K562 (cell line): ENCODE data around the gene SLC35E2B. TPM values are rescaled to one million over a fixed set of nuclear protein-coding genes. Genes with fewer than 3 reads are reported as not detected.

Experiments
- ATF1 ChIP-seq, 2 experiments: fragments of 450-650 bp in 1 of 2; IDR thresholded peaks; 2 replicates each; pipeline ENCODE4 v1.6.1; 2016; ENCODE audit warnings: missing compliant biosample characterization in 1 of 2, missing genetic modification characterization in 1 of 2
- GMEB1 ChIP-seq: fragments of 250-450 bp; sonication (Bioruptor Pico); IDR thresholded peaks from 2 replicates; pipeline ENCODE4 v1.4.0; 2020; ENCODE audit warnings: mild to moderate bottlenecking
- GTF2A2 ChIP-seq: IDR thresholded peaks from 2 replicates; pipeline ENCODE4 v1.6.1; 2016; ENCODE audit warnings: mild to moderate bottlenecking, missing genetic modification characterization, missing compliant biosample characterization
- MEF2A ChIP-seq: IDR thresholded peaks from 2 replicates; pipeline ENCODE4 v1.6.1; 2011; ENCODE audit warnings: low read depth, mild to moderate bottlenecking, low read length, moderate library complexity; ENCODE audit not compliant: control insufficient read depth
- ZBTB8A ChIP-seq: fragments of 450-650 bp; IDR thresholded peaks from 2 replicates; pipeline ENCODE4 v1.6.1; 2018; ENCODE audit warnings: mild to moderate bottlenecking, moderate library complexity; ENCODE audit not compliant: partially characterized antibody
- ZNF175 ChIP-seq: fragments of 200-800 bp; sonication (Bioruptor generic); IDR thresholded peaks from 2 replicates; pipeline ENCODE4 v1.6.1; 2016; ENCODE audit warnings: low read depth, mild to moderate bottlenecking, missing genetic modification characterization, missing compliant biosample characterization
- ZNF239 ChIP-seq: fragments of 250-450 bp; sonication (Bioruptor Pico); IDR thresholded peaks from 2 replicates; pipeline ENCODE4 v1.4.0; 2020; ENCODE audit warnings: mild to moderate bottlenecking
- polyA plus RNA-seq, 8 experiments: library from polyadenylated mRNA; depleted of rRNA in 4 of 8; stranded (reverse) in 5 of 8; unstranded in 3 of 8; fragments of >200 nt; fragmentation: Nextera tagmentation in 2 of 8; fragmentation: Illumina TruSeq in 1 of 8; extraction: Ambion mirVana in 2 of 8; extraction: Trizol in 1 of 8; gene quantifications; 2 replicates each; pipeline versions ENCODE4 v1.2.1 to v1.2.3, GENCODE V29; 2011 to 2014; ENCODE audit warnings: inconsistent platforms in 1 of 8, missing spikeins in 1 of 8
- total RNA-seq, 7 experiments: library from RNA; depleted of rRNA in 6 of 7; stranded (reverse); fragments of >200 nt in 6 of 7; fragmentation: Illumina TruSeq in 2 of 7; extraction: Trizol in 2 of 7; gene quantifications; 2 replicates each; pipeline versions ENCODE4 v1.2.1 to v1.2.3, GENCODE V29; 2011 to 2021; ENCODE audit warnings: low replicate concordance in 1 of 7

Gene SLC35E2B
- total and polyA plus RNA-seq, 9 of the 15 experiments (the other 6 are each of a cell fraction or from before 2014, with no cell fraction given) = 4.7 to 44.6 (median 20.7) TPM

- TF ChIP-seq ATF1 (CRISPR knock-in tag; IDR thresholded peaks at IDR 0.05) = no peak
- peak; percentile 45 for TF ChIP-seq ATF1 (tag; IDR thresholded peaks at IDR 0.05)
- TF ChIP-seq ZBTB8A = no peak
- TF ChIP-seq MEF2A = no peak
- TF ChIP-seq GMEB1 (CRISPR knock-in tag) = peak; percentile 49; the same call in 1 of the 2 replicates
- TF ChIP-seq GTF2A2 (tag) = peak; percentile 90
- peak; percentile 90 for TF ChIP-seq ZNF175 (CRISPR knock-in tag)
- TF ChIP-seq ZNF239 = peak; percentile 79
- TF ChIP-seq, all 486 proteins: peak for 117
Measured at GRCh38 chr1:1609822-1610485, 82.6 kb downstream of the SLC35E2B start (continued).

Other genes starting within 250 kb of the SLC35E2B start
Only the 7 nearest of the 14 such genes appear.
- gene SSU72, start 117.9 kb downstream of the SLC35E2B start, total RNA-seq (2014; rRNA removed) = 157 and 175 TPM in 2 replicates
- gene SSU72, start 117.9 kb downstream of the SLC35E2B start, total RNA-seq (2014; rRNA removed; fragmentation: Illumina TruSeq; extraction: Trizol) = 75.3 and 77.6 TPM in 2 replicates
- gene SSU72, start 117.9 kb downstream of the SLC35E2B start, total RNA-seq (2015; rRNA removed; fragmentation: Illumina TruSeq; extraction: Trizol) = 79.3 and 80.4 TPM in 2 replicates
- gene SSU72, start 117.9 kb downstream of the SLC35E2B start, total RNA-seq (2021) = 185 and 187 TPM in 2 replicates
- gene SSU72, start 117.9 kb downstream of the SLC35E2B start, polyA plus RNA-seq (2011; rRNA removed) = 77.5 and 94.6 TPM in 2 replicates
- 184 and 187 TPM in 2 replicates for gene SSU72, start 117.9 kb downstream of the SLC35E2B start, polyA plus RNA-seq (2014; fragmentation: Illumina TruSeq; extraction: Trizol)
- 10 to 100 TPM; 70.8 to 90.8 TPM for gene SSU72, start 117.9 kb downstream of the SLC35E2B start, polyA plus RNA-seq (2014; fragmentation: Nextera tagmentation; extraction: Ambion mirVana)
- gene SSU72, start 117.9 kb downstream of the SLC35E2B start, polyA plus RNA-seq (2014; rRNA removed) = 201 and 217 TPM in 2 replicates
- gene FNDC10, start 92.7 kb downstream of the SLC35E2B start, total RNA-seq (2014; rRNA removed) = 2.2 and 3.1 TPM in 2 replicates
- gene FNDC10, start 92.7 kb downstream of the SLC35E2B start, total RNA-seq (2014; rRNA removed; fragmentation: Illumina TruSeq; extraction: Trizol) = 0.29 TPM in 1 of 2 replicates, not detected in the other
- gene FNDC10, start 92.7 kb downstream of the SLC35E2B start, total RNA-seq (2015; rRNA removed; fragmentation: Illumina TruSeq; extraction: Trizol) = 2.9 and 3.8 TPM in 2 replicates
- 6.3 and 7.7 TPM in 2 replicates for gene FNDC10, start 92.7 kb downstream of the SLC35E2B start, total RNA-seq (2021)
- gene FNDC10, start 92.7 kb downstream of the SLC35E2B start, polyA plus RNA-seq (2011; rRNA removed) = 1.4 and 2.3 TPM in 2 replicates
- 1.6 and 4.4 TPM in 2 replicates for gene FNDC10, start 92.7 kb downstream of the SLC35E2B start, polyA plus RNA-seq (2014; fragmentation: Illumina TruSeq; extraction: Trizol)
- under 1 TPM; 0.08 to 0.11 TPM for gene FNDC10, start 92.7 kb downstream of the SLC35E2B start, polyA plus RNA-seq (2014; fragmentation: Nextera tagmentation; extraction: Ambion mirVana)
- 3.2 and 5.5 TPM in 2 replicates for gene FNDC10, start 92.7 kb downstream of the SLC35E2B start, polyA plus RNA-seq (2014; rRNA removed)
- 13.1 and 18.6 TPM in 2 replicates for gene MIB2, start 77.3 kb downstream of the SLC35E2B start, total RNA-seq (2014; rRNA removed)
- 0.48 and 0.62 TPM in 2 replicates for gene MIB2, start 77.3 kb downstream of the SLC35E2B start, total RNA-seq (2014; rRNA removed; fragmentation: Illumina TruSeq; extraction: Trizol)
- gene MIB2, start 77.3 kb downstream of the SLC35E2B start, total RNA-seq (2015; rRNA removed; fragmentation: Illumina TruSeq; extraction: Trizol) = 3.1 and 4.9 TPM in 2 replicates
- gene MIB2, start 77.3 kb downstream of the SLC35E2B start, total RNA-seq (2021) = 17.0 and 17.2 TPM in 2 replicates
- gene MIB2, start 77.3 kb downstream of the SLC35E2B start, polyA plus RNA-seq (2011; rRNA removed) = 6.6 and 10.1 TPM in 2 replicates
- gene MIB2, start 77.3 kb downstream of the SLC35E2B start, polyA plus RNA-seq (2014; fragmentation: Illumina TruSeq; extraction: Trizol) = 0.80 and 1.4 TPM in 2 replicates
- under 1 TPM in 1 of 2 experiments, not detected in 1; 0.04 TPM for gene MIB2, start 77.3 kb downstream of the SLC35E2B start, polyA plus RNA-seq (2014; fragmentation: Nextera tagmentation; extraction: Ambion mirVana)
- 12.0 and 16.8 TPM in 2 replicates for gene MIB2, start 77.3 kb downstream of the SLC35E2B start, polyA plus RNA-seq (2014; rRNA removed)
- gene MMP23B, start 60.6 kb downstream of the SLC35E2B start, total RNA-seq (2014; rRNA removed) = 0.65 and 1.2 TPM in 2 replicates
- not detected in 2 replicates for gene MMP23B, start 60.6 kb downstream of the SLC35E2B start, total RNA-seq (2014; rRNA removed; fragmentation: Illumina TruSeq; extraction: Trizol)
- not detected in 2 replicates for gene MMP23B, start 60.6 kb downstream of the SLC35E2B start, total RNA-seq (2015; rRNA removed; fragmentation: Illumina TruSeq; extraction: Trizol)
- gene MMP23B, start 60.6 kb downstream of the SLC35E2B start, total RNA-seq (2021) = 0.38 and 1.3 TPM in 2 replicates
- gene MMP23B, start 60.6 kb downstream of the SLC35E2B start, polyA plus RNA-seq (2011; rRNA removed) = 0.30 and 0.45 TPM in 2 replicates
- gene MMP23B, start 60.6 kb downstream of the SLC35E2B start, polyA plus RNA-seq (2014; fragmentation: Illumina TruSeq; extraction: Trizol) = not detected in 2 replicates
- gene MMP23B, start 60.6 kb downstream of the SLC35E2B start, polyA plus RNA-seq (2014; fragmentation: Nextera tagmentation; extraction: Ambion mirVana) = not detected
- 0.28 and 0.80 TPM in 2 replicates for gene MMP23B, start 60.6 kb downstream of the SLC35E2B start, polyA plus RNA-seq (2014; rRNA removed)
- 28.3 and 29.8 TPM in 2 replicates for gene CDK11B, start 33.8 kb downstream of the SLC35E2B start, total RNA-seq (2014; rRNA removed)
- 13.3 and 18.5 TPM in 2 replicates for gene CDK11B, start 33.8 kb downstream of the SLC35E2B start, total RNA-seq (2014; rRNA removed; fragmentation: Illumina TruSeq; extraction: Trizol)
- 18.6 and 19.5 TPM in 2 replicates for gene CDK11B, start 33.8 kb downstream of the SLC35E2B start, total RNA-seq (2015; rRNA removed; fragmentation: Illumina TruSeq; extraction: Trizol)
- 27.7 and 34.7 TPM in 2 replicates for gene CDK11B, start 33.8 kb downstream of the SLC35E2B start, total RNA-seq (2021)
- 6.2 and 6.5 TPM in 2 replicates for gene CDK11B, start 33.8 kb downstream of the SLC35E2B start, polyA plus RNA-seq (2011; rRNA removed)
- gene CDK11B, start 33.8 kb downstream of the SLC35E2B start, polyA plus RNA-seq (2014; fragmentation: Illumina TruSeq; extraction: Trizol) = 50.8 and 52.2 TPM in 2 replicates
- 1 to 10 TPM; 2.8 to 3.1 TPM for gene CDK11B, start 33.8 kb downstream of the SLC35E2B start, polyA plus RNA-seq (2014; fragmentation: Nextera tagmentation; extraction: Ambion mirVana)
- 33.1 and 42.2 TPM in 2 replicates for gene CDK11B, start 33.8 kb downstream of the SLC35E2B start, polyA plus RNA-seq (2014; rRNA removed)
- gene CDK11A, start 31.6 kb upstream of the SLC35E2B start, total RNA-seq (2014; rRNA removed) = 44.4 and 48.8 TPM in 2 replicates
- gene CDK11A, start 31.6 kb upstream of the SLC35E2B start, total RNA-seq (2014; rRNA removed; fragmentation: Illumina TruSeq; extraction: Trizol) = 15.2 and 18.4 TPM in 2 replicates
- gene CDK11A, start 31.6 kb upstream of the SLC35E2B start, total RNA-seq (2015; rRNA removed; fragmentation: Illumina TruSeq; extraction: Trizol) = 33.6 and 43.9 TPM in 2 replicates
- 58.5 and 71.0 TPM in 2 replicates for gene CDK11A, start 31.6 kb upstream of the SLC35E2B start, total RNA-seq (2021)
- gene CDK11A, start 31.6 kb upstream of the SLC35E2B start, polyA plus RNA-seq (2011; rRNA removed) = 13.0 and 17.4 TPM in 2 replicates
- 49.8 and 53.1 TPM in 2 replicates for gene CDK11A, start 31.6 kb upstream of the SLC35E2B start, polyA plus RNA-seq (2014; fragmentation: Illumina TruSeq; extraction: Trizol)
- gene CDK11A, start 31.6 kb upstream of the SLC35E2B start, polyA plus RNA-seq (2014; fragmentation: Nextera tagmentation; extraction: Ambion mirVana) = 1 to 10 TPM; 4.5 to 8.4 TPM
- gene CDK11A, start 31.6 kb upstream of the SLC35E2B start, polyA plus RNA-seq (2014; rRNA removed) = 49.5 and 67.0 TPM in 2 replicates
- 116 and 133 TPM in 2 replicates for gene NADK, start 85.7 kb upstream of the SLC35E2B start, total RNA-seq (2014; rRNA removed)
- gene NADK, start 85.7 kb upstream of the SLC35E2B start, total RNA-seq (2014; rRNA removed; fragmentation: Illumina TruSeq; extraction: Trizol) = 35.7 and 46.1 TPM in 2 replicates
- gene NADK, start 85.7 kb upstream of the SLC35E2B start, total RNA-seq (2015; rRNA removed; fragmentation: Illumina TruSeq; extraction: Trizol) = 63.0 and 66.6 TPM in 2 replicates
- gene NADK, start 85.7 kb upstream of the SLC35E2B start, total RNA-seq (2021) = 131 and 135 TPM in 2 replicates
- 99.6 and 121 TPM in 2 replicates for gene NADK, start 85.7 kb upstream of the SLC35E2B start, polyA plus RNA-seq (2011; rRNA removed)
- 75.1 and 81.2 TPM in 2 replicates for gene NADK, start 85.7 kb upstream of the SLC35E2B start, polyA plus RNA-seq (2014; fragmentation: Illumina TruSeq; extraction: Trizol)
- gene NADK, start 85.7 kb upstream of the SLC35E2B start, polyA plus RNA-seq (2014; fragmentation: Nextera tagmentation; extraction: Ambion mirVana) = 1 to 10 TPM; 1.5 to 2.1 TPM
- 131 and 149 TPM in 2 replicates for gene NADK, start 85.7 kb upstream of the SLC35E2B start, polyA plus RNA-seq (2014; rRNA removed)